ENCODE results near the gene IDI1. TPM values are rescaled to one million over a fixed set of nuclear protein-coding genes. Genes with fewer than 3 reads are reported as not detected.
"Not testable (repeated sequence)": the region's sequence is repeated elsewhere in the genome, so short reads cannot be mapped to it uniquely, and the experiment has no call there.

The IDI1 gene
- total and polyA plus RNA-seq, 2 of the 4 experiments (the other 2 are of a cell fraction): 27.3 to 27.4 TPM

DNA sequence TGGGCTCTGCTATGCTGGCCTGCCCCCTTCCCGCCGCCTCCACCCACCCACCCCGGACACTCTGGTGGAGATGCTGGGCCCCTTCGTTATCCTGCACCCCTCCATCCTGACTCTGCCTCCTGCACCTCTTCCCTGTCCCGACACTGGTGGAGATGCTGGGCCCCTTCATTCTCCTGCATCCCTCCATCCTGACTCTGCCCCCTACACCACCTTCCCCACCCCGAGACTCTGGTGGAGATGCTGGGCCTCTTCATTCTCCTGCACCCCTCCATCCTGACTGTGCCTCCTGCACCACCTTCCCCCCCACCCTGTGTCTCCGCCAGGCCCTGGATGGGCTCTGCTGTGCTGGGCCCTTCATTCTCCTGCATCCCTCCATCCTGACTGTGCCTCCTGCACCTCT is 38.2 kb downstream of the IDI1 start:
- POLR2A ChIA-PET (ENCODE audit: unreplicated experiment): no interaction called here

DNA sequence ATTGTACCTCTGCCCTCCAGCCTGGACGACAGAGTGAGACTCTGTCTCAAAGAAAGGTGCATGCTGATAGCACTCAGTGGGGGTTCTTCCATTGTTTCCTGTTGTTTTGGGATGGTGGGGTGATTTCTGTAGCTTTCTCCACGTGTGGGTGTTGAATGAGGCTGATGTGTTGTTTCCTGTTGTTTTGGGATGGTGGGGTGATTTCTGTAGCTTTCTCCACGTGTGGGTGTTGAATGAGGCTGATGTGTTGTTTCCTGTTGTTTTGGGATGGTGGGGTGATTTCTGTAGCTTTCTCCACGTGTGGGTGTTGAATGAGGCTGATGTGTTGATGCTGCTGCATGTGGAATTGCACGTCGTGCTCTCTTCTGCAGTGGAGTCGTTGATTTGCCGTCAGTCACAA is 39.0 kb downstream of the IDI1 start:
- H3K4me1 ChIP-seq (ENCODE audit: control insufficient read depth, insufficient read depth, low read length); CTCF ChIA-PET; H3K4me3 ChIP-seq (ENCODE audit: insufficient read depth, low read depth, low read length); POLR2A ChIA-PET (ENCODE audit: unreplicated experiment); H3K4ac ChIP-seq (ENCODE audit: low read depth, low read length); in situ Hi-C loops (cut with MboI; ENCODE audit: low sequenced_read_pairs); H2BK5ac ChIP-seq (ENCODE audit: low read depth, low read length, poor library complexity, severe bottlenecking); H2BK120ac ChIP-seq (ENCODE audit: low read depth, low read length); BruUV-seq (replicated peaks); ATAC-seq (ENCODE audit: low read depth); intact Hi-C loops (cut with micrococcal nuclease); H2AK9ac ChIP-seq (replicated peaks; ENCODE audit: low read depth, low read length, poor library complexity); DNase-seq; H3K4me2 ChIP-seq (ENCODE audit: low read depth, low read length); dilution Hi-C loops (cut with HindIII; ENCODE audit: low sequenced_read_pairs, unreplicated experiment); H4K91ac ChIP-seq (ENCODE audit: insufficient read depth, low read depth, low read length); H3K9me3 ChIP-seq (ENCODE audit: control insufficient read depth, insufficient read depth, low read length); H3K18ac ChIP-seq (ENCODE audit: low read depth, low read length); H3K9me1 ChIP-seq (ENCODE audit: insufficient read depth, low read length); H2AFZ ChIP-seq (replicated peaks; ENCODE audit: low read length, poor library complexity); H4K5ac ChIP-seq (ENCODE audit: low read depth, low read length); H3K27me3 ChIP-seq (ENCODE audit: control insufficient read depth, insufficient read depth, low read length); H2BK20ac ChIP-seq (ENCODE audit: low read depth, low read length); H3K27ac ChIP-seq (ENCODE audit: insufficient read depth, low read length); H2AK5ac ChIP-seq (ENCODE audit: low read depth, low read length); H3K23ac ChIP-seq (ENCODE audit: low read depth, low read length); H3K9ac ChIP-seq (ENCODE audit: low read depth, low read length); H2BK15ac ChIP-seq (ENCODE audit: low read depth, low read length); H3K56ac ChIP-seq (ENCODE audit: extremely low read depth, insufficient read depth, low read length); H3K14ac ChIP-seq (replicated peaks; ENCODE audit: low read depth, low read length); H4K8ac ChIP-seq (ENCODE audit: low read depth in 2 of 2, low read length in 2 of 2): not testable (repeated sequence)
- Histone ChIP-seq H3K79me1 (ENCODE audit: low read depth in 1 of 2, low read length in 2 of 2) (peaks cover 24 to 34% of the 10 kb centered on the region in 2 experiments), H4K20me1 (ENCODE audit: insufficient read depth, low read length) (peaks cover 13% of the 10 kb centered on the region), H3K36me3 (ENCODE audit: control insufficient read depth, insufficient read depth, low read length) (peaks cover 65% of the 10 kb centered on the region)
- 80% methylated on average over 1 of the region's 8 CpGs; no CpG with 5 or more reads in 1 of the 2 experiments for WGBS, 2 experiments (ENCODE audit: extremely low coverage in 2 of 2, insufficient read length in 1 of 2)

More for the DNA sequence above, 38.2 kb downstream of the IDI1 start:
- H2AK9ac ChIP-seq (replicated peaks; ENCODE audit: low read depth, low read length, poor library complexity): no peak overlapping the region
- no peak overlapping the region for H2BK20ac ChIP-seq (ENCODE audit: low read depth, low read length)
- TF ChIP-seq BHLHE40 (IDR thresholded peaks at IDR 0.05; ENCODE audit: low read depth, low read length) (no peak), CHD1 (IDR thresholded peaks at IDR 0.05; ENCODE audit: low read depth, low read length) (no peak), SMC3 (IDR thresholded peaks at IDR 0.05; ENCODE audit: low read depth, low read length) (no peak), NFE2L2 (IDR thresholded peaks at IDR 0.05; ENCODE audit: low read depth, low read length) (no peak), RFX5 (IDR thresholded peaks at IDR 0.05; ENCODE audit: low read depth, low read length) (no peak), CEBPB (IDR thresholded peaks at IDR 0.05; ENCODE audit: low read depth, low read length) (no peak), MAZ (IDR thresholded peaks at IDR 0.05; ENCODE audit: borderline replicate concordance, low read depth, low read length) (no peak), MAFK (IDR thresholded peaks at IDR 0.05; ENCODE audit: low read depth, low read length) (no peak)
- TF ChIP-seq, protein P1, sequence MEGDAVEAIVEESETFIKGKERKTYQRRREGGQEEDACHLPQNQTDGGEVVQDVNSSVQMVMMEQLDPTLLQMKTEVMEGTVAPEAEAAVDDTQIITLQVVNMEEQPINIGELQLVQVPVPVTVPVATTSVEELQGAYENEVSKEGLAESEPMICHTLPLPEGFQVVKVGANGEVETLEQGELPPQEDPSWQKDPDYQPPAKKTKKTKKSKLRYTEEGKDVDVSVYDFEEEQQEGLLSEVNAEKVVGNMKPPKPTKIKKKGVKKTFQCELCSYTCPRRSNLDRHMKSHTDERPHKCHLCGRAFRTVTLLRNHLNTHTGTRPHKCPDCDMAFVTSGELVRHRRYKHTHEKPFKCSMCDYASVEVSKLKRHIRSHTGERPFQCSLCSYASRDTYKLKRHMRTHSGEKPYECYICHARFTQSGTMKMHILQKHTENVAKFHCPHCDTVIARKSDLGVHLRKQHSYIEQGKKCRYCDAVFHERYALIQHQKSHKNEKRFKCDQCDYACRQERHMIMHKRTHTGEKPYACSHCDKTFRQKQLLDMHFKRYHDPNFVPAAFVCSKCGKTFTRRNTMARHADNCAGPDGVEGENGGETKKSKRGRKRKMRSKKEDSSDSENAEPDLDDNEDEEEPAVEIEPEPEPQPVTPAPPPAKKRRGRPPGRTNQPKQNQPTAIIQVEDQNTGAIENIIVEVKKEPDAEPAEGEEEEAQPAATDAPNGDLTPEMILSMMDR (conservative IDR thresholded peaks at IDR 0.05; ENCODE audit: low read depth, low read length): no peak
- in situ Hi-C loops (cut with MboI; ENCODE audit: low sequenced_read_pairs): no loop called here
- WGBS, 2 experiments (ENCODE audit: extremely low coverage in 2 of 2, insufficient read length in 1 of 2): 92% methylated on average over 2 of the region's 7 CpGs; no CpG with 5 or more reads in 1 of the 2 experiments
- intact Hi-C loops (cut with micrococcal nuclease): no loop called here
- no peak overlapping the region for H3K27ac ChIP-seq (ENCODE audit: insufficient read depth, low read length)
- no peak overlapping the region for H3K4ac ChIP-seq (ENCODE audit: low read depth, low read length)
- no peak overlapping the region for H2AK5ac ChIP-seq (ENCODE audit: low read depth, low read length)
- no peak overlapping the region for H3K18ac ChIP-seq (ENCODE audit: low read depth, low read length)
- H3K9me1 ChIP-seq (ENCODE audit: insufficient read depth, low read length): no peaks in the 10 kb centered on the region; the same call in 1 of the 2 replicates
- no peak overlapping the region for H2BK120ac ChIP-seq (ENCODE audit: low read depth, low read length)
- no peak overlapping the region for H2BK5ac ChIP-seq (ENCODE audit: low read depth, low read length, poor library complexity, severe bottlenecking)
- H3K4me2 ChIP-seq (ENCODE audit: low read depth, low read length): no peak overlapping the region
- no peak overlapping the region for H4K5ac ChIP-seq (ENCODE audit: low read depth, low read length)
- dilution Hi-C loops (cut with HindIII; ENCODE audit: low sequenced_read_pairs, unreplicated experiment): no loop called here
- H3K4me1 ChIP-seq (ENCODE audit: control insufficient read depth, insufficient read depth, low read length): no peaks in the 10 kb centered on the region
- peaks cover 8% of the 10 kb centered on the region for H4K20me1 ChIP-seq (ENCODE audit: insufficient read depth, low read length)
- BruUV-seq (replicated peaks): no TSS peak
- CTCF ChIA-PET: no interaction called here
- no peak overlapping the region for H4K91ac ChIP-seq (ENCODE audit: insufficient read depth, low read depth, low read length)
- H3K9ac ChIP-seq (ENCODE audit: low read depth, low read length): no peak overlapping the region
- no peak overlapping the region for H3K23ac ChIP-seq (ENCODE audit: low read depth, low read length)
- H4K8ac ChIP-seq (ENCODE audit: low read depth in 2 of 2, low read length in 2 of 2): no peak overlapping the region
- H3K79me1 ChIP-seq (ENCODE audit: low read depth in 1 of 2, low read length in 2 of 2): peaks cover 19 to 34% of the 10 kb centered on the region in 2 experiments
- no peak overlapping the region for H3K56ac ChIP-seq (ENCODE audit: extremely low read depth, insufficient read depth, low read length)
- ATAC-seq (ENCODE audit: low read depth) (no peak), DNase-seq (no peak)
- no peak overlapping the region for H3K4me3 ChIP-seq (ENCODE audit: insufficient read depth, low read depth, low read length)
- peaks cover 64% of the 10 kb centered on the region for H3K36me3 ChIP-seq (ENCODE audit: control insufficient read depth, insufficient read depth, low read length)
- H3K9me3 ChIP-seq (ENCODE audit: control insufficient read depth, insufficient read depth, low read length): no peaks in the 10 kb centered on the region
- H3K27me3 ChIP-seq (ENCODE audit: control insufficient read depth, insufficient read depth, low read length): no peaks in the 10 kb centered on the region
- no peak overlapping the region for H2AFZ ChIP-seq (replicated peaks; ENCODE audit: low read length, poor library complexity)
- H3K14ac ChIP-seq (replicated peaks; ENCODE audit: low read depth, low read length): no peak overlapping the region
- no peak overlapping the region for H2BK15ac ChIP-seq (ENCODE audit: low read depth, low read length)
